OCI-LY1 (cell line): Measurements from ENCODE around the gene LGALS13.

Experiments used
- H2AFZ ChIP-seq: fragments of 200-600 bp; sonication (generic), shearing (Covaris generic); 2 replicates; pipeline ENCODE4 v1.6.0; 2014; ENCODE audit warnings: antibody characterized with exemption, mild to moderate bottlenecking, low read length
- H3F3A ChIP-seq: fragments of 200-600 bp; sonication (generic), shearing (Covaris generic); 2 replicates; pipeline ENCODE4 v1.6.0; 2014; ENCODE audit warnings: mild to moderate bottlenecking, antibody characterized with exemption, low read length, moderate library complexity; ENCODE audit not compliant: insufficient read depth
- H3K27ac ChIP-seq: fragments of 200-600 bp; sonication (generic); 2 replicates; pipeline ENCODE4 v1.5.1; 2014; ENCODE audit warnings: low read length, mixed run types, mild to moderate bottlenecking, low read depth; ENCODE audit not compliant: poor library complexity, severe bottlenecking
- H3K27me3 ChIP-seq: fragments of 200-600 bp; sonication (generic); 2 replicates; pipeline ENCODE4 v1.6.0; 2014; ENCODE audit warnings: antibody characterized with exemption, mild to moderate bottlenecking, low read length, moderate library complexity; ENCODE audit not compliant: insufficient read depth
- H3K36me3 ChIP-seq: fragments of 200-600 bp; sonication (generic); 2 replicates; pipeline ENCODE4 v1.6.1; 2014; ENCODE audit warnings: mild to moderate bottlenecking, antibody characterized with exemption, low read length, moderate library complexity, mixed read lengths; ENCODE audit not compliant: insufficient read depth
- H3K4me1 ChIP-seq: fragments of 200-600 bp; sonication (generic); 2 replicates; pipeline ENCODE4 v1.5.1; 2014; ENCODE audit warnings: mild to moderate bottlenecking, low read length, moderate library complexity; ENCODE audit not compliant: insufficient read depth, severe bottlenecking
- H3K4me2 ChIP-seq: fragments of 200-600 bp; sonication (generic), shearing (Covaris generic); 2 replicates; pipeline ENCODE4 v1.6.1; 2014; ENCODE audit warnings: low read length
- H3K4me3 ChIP-seq: fragments of 200-600 bp; sonication (generic); 2 replicates; pipeline ENCODE4 v1.5.1; 2014; ENCODE audit warnings: low read length, low read depth, mild to moderate bottlenecking, mixed read lengths; ENCODE audit not compliant: poor library complexity, severe bottlenecking
- H3K79me2 ChIP-seq: fragments of 200-600 bp; shearing (Covaris generic); 2 replicates; pipeline ENCODE4 v1.6.1; 2016; ENCODE audit warnings: mixed run types, low read length, mixed read lengths; ENCODE audit not compliant: insufficient read depth
- H3K9ac ChIP-seq: fragments of 200-600 bp; sonication (generic), shearing (Covaris generic); 2 replicates; pipeline ENCODE4 v1.6.1; 2014; ENCODE audit warnings: mild to moderate bottlenecking, low read length, mixed read lengths
- H3K9me2 ChIP-seq: fragments of 200-600 bp; sonication (generic), shearing (Covaris generic); 2 replicates; pipeline ENCODE4 v1.6.1; 2014; ENCODE audit warnings: low read depth, mild to moderate bottlenecking, low read length, mixed read lengths
- H3K9me3 ChIP-seq: fragments of 200-600 bp; shearing (Covaris generic); 2 replicates; pipeline ENCODE4 v1.6.1; 2014; ENCODE audit warnings: low read length, mixed read lengths
- H4K20me1 ChIP-seq: fragments of 200-600 bp; sonication (generic), shearing (Covaris generic); 2 replicates; pipeline ENCODE4 v1.6.0; 2016; ENCODE audit warnings: mild to moderate bottlenecking, low read length; ENCODE audit not compliant: insufficient read depth
- EZH2 ChIP-seq: fragments of 200-600 bp; sonication (generic), shearing (Covaris generic); IDR thresholded peaks from 2 replicates; pipeline ENCODE4 v1.8.0; 2017; ENCODE audit warnings: borderline replicate concordance, mixed run types, mild to moderate bottlenecking, antibody characterized with exemption, low read length, moderate library complexity, mixed read lengths
- TF ChIP-seq, protein P1 (sequence below): fragments of 200-600 bp; sonication (generic), shearing (Covaris generic); IDR thresholded peaks from 2 replicates; pipeline ENCODE4 v1.5.1; 2017; ENCODE audit warnings: mild to moderate bottlenecking, antibody characterized with exemption, low read length, moderate library complexity, mixed read lengths

Gene LGALS13

GRCh38 chr19:39613597-39613996, 11.3 kb downstream of the LGALS13 start:
- no peak overlapping the region for H2AFZ ChIP-seq
- no peaks in the 10 kb centered on the region for H3K36me3 ChIP-seq

GRCh38 chr19:39617745-39618144, 15.4 kb downstream of the LGALS13 start:
- H3K79me2 ChIP-seq = no peaks in the 10 kb centered on the region
- no peaks in the 10 kb centered on the region for H3K36me3 ChIP-seq
- no peaks in the 10 kb centered on the region for H3K4me1 ChIP-seq

More at GRCh38 chr19:39613597-39613996, 11.3 kb downstream of the LGALS13 start:
- no peak for TF ChIP-seq EZH2
- TF ChIP-seq, protein P1, sequence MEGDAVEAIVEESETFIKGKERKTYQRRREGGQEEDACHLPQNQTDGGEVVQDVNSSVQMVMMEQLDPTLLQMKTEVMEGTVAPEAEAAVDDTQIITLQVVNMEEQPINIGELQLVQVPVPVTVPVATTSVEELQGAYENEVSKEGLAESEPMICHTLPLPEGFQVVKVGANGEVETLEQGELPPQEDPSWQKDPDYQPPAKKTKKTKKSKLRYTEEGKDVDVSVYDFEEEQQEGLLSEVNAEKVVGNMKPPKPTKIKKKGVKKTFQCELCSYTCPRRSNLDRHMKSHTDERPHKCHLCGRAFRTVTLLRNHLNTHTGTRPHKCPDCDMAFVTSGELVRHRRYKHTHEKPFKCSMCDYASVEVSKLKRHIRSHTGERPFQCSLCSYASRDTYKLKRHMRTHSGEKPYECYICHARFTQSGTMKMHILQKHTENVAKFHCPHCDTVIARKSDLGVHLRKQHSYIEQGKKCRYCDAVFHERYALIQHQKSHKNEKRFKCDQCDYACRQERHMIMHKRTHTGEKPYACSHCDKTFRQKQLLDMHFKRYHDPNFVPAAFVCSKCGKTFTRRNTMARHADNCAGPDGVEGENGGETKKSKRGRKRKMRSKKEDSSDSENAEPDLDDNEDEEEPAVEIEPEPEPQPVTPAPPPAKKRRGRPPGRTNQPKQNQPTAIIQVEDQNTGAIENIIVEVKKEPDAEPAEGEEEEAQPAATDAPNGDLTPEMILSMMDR = no peak
- no peak overlapping the region for H3K4me2 ChIP-seq
- H3F3A ChIP-seq = no peaks in the 10 kb centered on the region
- H3K9ac ChIP-seq = no peak overlapping the region
- H3K27me3 ChIP-seq = no peaks in the 10 kb centered on the region
- H3K9me2 ChIP-seq = no peaks in the 10 kb centered on the region
- no peaks in the 10 kb centered on the region for H4K20me1 ChIP-seq
- no peak overlapping the region for H3K4me3 ChIP-seq
- H3K9me3 ChIP-seq = no peaks in the 10 kb centered on the region
- no peaks in the 10 kb centered on the region for H3K4me1 ChIP-seq
- H3K79me2 ChIP-seq = no peaks in the 10 kb centered on the region
- H3K27ac ChIP-seq = no peak overlapping the region

DNA sequence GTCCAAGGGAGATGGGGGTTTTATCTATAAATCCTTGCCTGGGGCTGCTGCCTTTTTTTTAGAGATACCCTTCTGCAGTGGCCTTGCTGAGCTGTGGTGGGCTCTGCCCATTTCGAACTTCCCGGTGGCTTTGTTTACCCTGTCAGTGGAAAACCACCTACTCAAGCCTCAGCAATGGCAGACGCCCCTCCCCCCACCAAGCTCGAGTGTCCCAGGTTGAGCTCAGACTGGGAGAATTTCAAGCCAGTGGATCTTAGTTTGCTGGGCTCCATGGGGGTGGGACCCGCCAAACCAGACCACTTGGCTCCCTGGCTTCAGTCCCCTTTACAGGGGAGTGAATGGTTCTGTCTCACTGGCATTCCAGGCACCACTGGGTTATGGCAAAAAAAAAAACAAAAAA, 21.6 kb downstream of the LGALS13 start:
- H3K27ac ChIP-seq = no peak overlapping the region
- H3K36me3 ChIP-seq = no peaks in the 10 kb centered on the region
- no peaks in the 10 kb centered on the region for H3K79me2 ChIP-seq
- H3K9me3 ChIP-seq = no peaks in the 10 kb centered on the region
- H3K4me1 ChIP-seq = no peaks in the 10 kb centered on the region
- no peak overlapping the region for H3K4me3 ChIP-seq
- H3K4me2 ChIP-seq = no peak overlapping the region
- H3K9ac ChIP-seq = no peak overlapping the region
- no peaks in the 10 kb centered on the region for H3K9me2 ChIP-seq
- no peaks in the 10 kb centered on the region for H3F3A ChIP-seq
- TF ChIP-seq, protein P1 = no peak
- TF ChIP-seq EZH2 = no peak
- H4K20me1 ChIP-seq = no peaks in the 10 kb centered on the region
- no peaks in the 10 kb centered on the region for H3K27me3 ChIP-seq
- no peak overlapping the region for H2AFZ ChIP-seq

More at GRCh38 chr19:39617745-39618144, 15.4 kb downstream of the LGALS13 start:
- H3K4me2 ChIP-seq = no peak overlapping the region
- H3K27ac ChIP-seq = no peak overlapping the region
- no peak overlapping the region for H2AFZ ChIP-seq
- no peaks in the 10 kb centered on the region for H3K27me3 ChIP-seq
- no peaks in the 10 kb centered on the region for H3F3A ChIP-seq
- TF ChIP-seq EZH2 = no peak
- TF ChIP-seq, protein P1 = no peak
- no peaks in the 10 kb centered on the region for H4K20me1 ChIP-seq
- no peaks in the 10 kb centered on the region for H3K9me2 ChIP-seq
- no peaks in the 10 kb centered on the region for H3K9me3 ChIP-seq
- H3K4me3 ChIP-seq = no peak overlapping the region
- H3K9ac ChIP-seq = no peak overlapping the region
